HepG2 (cell line): Measurements from ENCODE around the gene CPNE5. TPM values are rescaled to one million over a fixed set of nuclear protein-coding genes. Genes with fewer than 3 reads are reported as not detected.

Experiments
- DPF2 ChIP-seq: sonication (generic); formaldehyde crosslinking; IDR thresholded peaks from 2 replicates; pipeline ENCODE4 v1.4.0; 2020; ENCODE audit warnings: mild to moderate bottlenecking, low read depth, missing genetic modification reagents, borderline replicate concordance
- DR1 ChIP-seq: sonication (generic); formaldehyde crosslinking; IDR thresholded peaks from 2 replicates; pipeline ENCODE4 v1.8.0; 2021; ENCODE audit warnings: mild to moderate bottlenecking, missing genetic modification reagents, inconsistent platforms
- HDAC6 ChIP-seq: fragments of 200-600 bp; sonication (generic); IDR thresholded peaks from 2 replicates; pipeline ENCODE4 v1.7.0; 2017; ENCODE audit warnings: mild to moderate bottlenecking, antibody characterized with exemption, low read length, low read depth
- IRX3 ChIP-seq: sonication (generic); formaldehyde crosslinking; IDR thresholded peaks from 2 replicates; pipeline ENCODE4 v1.8.1; 2023; ENCODE audit warnings: mild to moderate bottlenecking, low read depth, missing genetic modification reagents, borderline replicate concordance
- KDM5A ChIP-seq: fragments of 200-600 bp; sonication (generic); IDR thresholded peaks from 2 replicates; pipeline ENCODE4 v1.7.0; 2018; ENCODE audit warnings: antibody characterized with exemption, mild to moderate bottlenecking, low read length, borderline replicate concordance
- RAD21 ChIP-seq: fragments of 450-650 bp; formaldehyde crosslinking; IDR thresholded peaks from 2 replicates; pipeline ENCODE4 v1.5.0; 2020; ENCODE audit warnings: mild to moderate bottlenecking
- RBM22 ChIP-seq: fragments of 200-400 bp; formaldehyde crosslinking; optimal IDR thresholded peaks from 2 replicates; pipeline ENCODE3; 2017; ENCODE audit warnings: mild to moderate bottlenecking, low read length, moderate library complexity
- SALL1 ChIP-seq: sonication (generic); formaldehyde crosslinking; IDR thresholded peaks from 2 replicates; pipeline ENCODE4 v1.8.0; 2022; ENCODE audit warnings: mild to moderate bottlenecking, missing genetic modification reagents
- SP4 ChIP-seq: sonication (generic); formaldehyde crosslinking; IDR thresholded peaks from 2 replicates; pipeline ENCODE4 v1.8.1; 2023; ENCODE audit warnings: mild to moderate bottlenecking, missing genetic modification reagents
- TBL1XR1 ChIP-seq: fragments of 150-350 bp; IDR thresholded peaks from 2 replicates; pipeline ENCODE4 v1.6.1; 2014; ENCODE audit warnings: borderline replicate concordance, low read length; ENCODE audit not compliant: partially characterized antibody
- ZNF451 ChIP-seq: sonication (generic); formaldehyde crosslinking; IDR thresholded peaks from 2 replicates; pipeline ENCODE4 v1.5.0; 2020; ENCODE audit warnings: mild to moderate bottlenecking, missing genetic modification reagents
- ZNF83 ChIP-seq: sonication (generic); formaldehyde crosslinking; IDR thresholded peaks from 2 replicates; pipeline ENCODE4 v1.4.0; 2020; ENCODE audit warnings: missing genetic modification reagents, mild to moderate bottlenecking, borderline replicate concordance
- ZNF839 ChIP-seq: sonication (generic); formaldehyde crosslinking; IDR thresholded peaks from 2 replicates; pipeline ENCODE4 v1.4.0; 2020; ENCODE audit warnings: missing genetic modification reagents, mild to moderate bottlenecking, borderline replicate concordance
- polyA plus RNA-seq, 8 experiments: library from polyadenylated mRNA; depleted of rRNA in 3 of 8; stranded (reverse) in 7 of 8; unstranded in 1 of 8; fragments of >200 nt; fragmentation: Illumina TruSeq in 4 of 8; extraction: Trizol in 4 of 8; gene quantifications; 2 replicates each; pipeline versions ENCODE4 v1.2.1 to v1.2.3, GENCODE V29; 2011 to 2016; ENCODE audit warnings: low read depth in 4 of 8, missing spikeins in 1 of 8, mixed read lengths in 1 of 8; ENCODE audit not compliant: insufficient read depth in 1 of 8
- total RNA-seq, 5 experiments: library from RNA; depleted of rRNA; stranded (reverse); fragments of >200 nt; fragmentation: Illumina TruSeq; extraction: Trizol; gene quantifications; 2 replicates each; pipeline ENCODE4 v1.2.3, GENCODE V29; 2016; ENCODE audit warnings: low read depth in 1 of 5
- TF ChIP-seq, protein P1 (sequence below), 2 experiments: sonication (generic) in 1 of 2; formaldehyde crosslinking in 1 of 2; IDR thresholded peaks; 2 replicates each; pipeline versions ENCODE4 v1.5.1 to v1.6.1; 2011 to 2020; ENCODE audit warnings: borderline replicate concordance in 1 of 2, low read depth in 1 of 2, low read length in 1 of 2, mild to moderate bottlenecking in 1 of 2, missing genetic modification reagents in 1 of 2, moderate library complexity in 1 of 2
- TF ChIP-seq, protein P2 (sequence below): sonication (generic); formaldehyde crosslinking; IDR thresholded peaks from 2 replicates; pipeline ENCODE4 v1.4.0; 2020; ENCODE audit warnings: mild to moderate bottlenecking, missing genetic modification reagents
- TF ChIP-seq, protein P3 (sequence below): sonication (generic); formaldehyde crosslinking; IDR thresholded peaks from 2 replicates; pipeline ENCODE4 v1.4.0; 2020; ENCODE audit warnings: mild to moderate bottlenecking, missing genetic modification reagents
- TF ChIP-seq, protein P4 (sequence below): sonication (generic); formaldehyde crosslinking; IDR thresholded peaks from 2 replicates; pipeline ENCODE4 v1.4.0; 2020; ENCODE audit warnings: missing genetic modification reagents
- TF ChIP-seq, protein P5 (sequence below): sonication (generic); formaldehyde crosslinking; IDR thresholded peaks from 2 replicates; pipeline ENCODE4 v1.4.0; 2020; ENCODE audit warnings: mild to moderate bottlenecking, missing genetic modification reagents
- TF ChIP-seq, protein P6 (sequence below): sonication (generic); formaldehyde crosslinking; IDR thresholded peaks from 2 replicates; pipeline ENCODE4 v1.5.0; 2020; ENCODE audit warnings: mild to moderate bottlenecking, low read depth, missing genetic modification reagents, borderline replicate concordance

Gene CPNE5
- total and polyA plus RNA-seq, 2 of the 13 experiments (the other 11 are each of a cell fraction or from before 2014, with no cell fraction given) = 0.16 TPM; not detected in 1

DNA sequence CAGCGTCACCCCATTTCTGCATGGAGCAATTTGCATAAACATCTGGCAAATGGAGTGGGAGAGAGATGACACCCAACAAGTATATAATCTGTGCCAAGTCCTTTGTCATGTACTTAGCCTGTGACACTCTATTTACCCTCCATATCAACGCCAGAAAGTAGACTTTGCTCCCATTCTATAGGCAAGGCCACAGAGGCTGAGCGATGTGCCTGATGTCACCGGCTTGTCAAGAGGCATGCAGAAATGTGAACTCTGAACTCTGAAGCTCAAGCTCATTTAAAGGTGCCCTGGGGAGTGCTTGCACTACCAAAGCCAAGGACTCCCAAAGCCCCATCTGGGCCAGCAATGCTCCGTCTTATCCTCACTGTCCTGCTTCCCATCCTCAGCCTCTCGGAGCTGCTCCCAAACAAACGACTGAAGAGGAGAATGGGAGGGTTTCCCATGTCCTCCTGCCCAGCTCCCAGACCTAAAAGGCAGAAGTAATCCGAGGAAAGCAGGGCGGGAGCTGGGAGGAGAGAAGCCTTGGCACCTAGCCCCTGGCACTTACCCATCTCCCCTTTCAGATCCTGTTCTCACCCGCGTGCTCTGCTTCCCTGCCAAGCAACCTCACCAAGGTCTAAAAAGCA is 9.2 kb downstream of the CPNE5 start (continued):
- TF ChIP-seq, protein P1, sequence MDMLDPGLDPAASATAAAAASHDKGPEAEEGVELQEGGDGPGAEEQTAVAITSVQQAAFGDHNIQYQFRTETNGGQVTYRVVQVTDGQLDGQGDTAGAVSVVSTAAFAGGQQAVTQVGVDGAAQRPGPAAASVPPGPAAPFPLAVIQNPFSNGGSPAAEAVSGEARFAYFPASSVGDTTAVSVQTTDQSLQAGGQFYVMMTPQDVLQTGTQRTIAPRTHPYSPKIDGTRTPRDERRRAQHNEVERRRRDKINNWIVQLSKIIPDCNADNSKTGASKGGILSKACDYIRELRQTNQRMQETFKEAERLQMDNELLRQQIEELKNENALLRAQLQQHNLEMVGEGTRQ (IDR thresholded peaks at IDR 0.05; ENCODE audit: low read depth, low read length) = no peak
- TF ChIP-seq, protein P1 (CRISPR knock-in tag; IDR thresholded peaks at IDR 0.05; ENCODE audit: borderline replicate concordance) = no peak
- TF ChIP-seq ZNF83 (no peak), KDM5A (no peak), DR1 (no peak), HDAC6 (no peak), RBM22 (no peak), ZNF451 (no peak; the same call in 1 of the 2 replicates), SP4 (CRISPR knock-in tag) (peak; percentile 67), ZNF839 (CRISPR knock-in tag) (no peak), IRX3 (CRISPR knock-in tag) (0 out of 2 replicates have a peak, but pooled peaks have one; percentile 29), TBL1XR1 (no peak), SALL1 (CRISPR knock-in tag) (peak; percentile 98), DPF2 (CRISPR knock-in tag) (peak; percentile 93), RAD21 (CRISPR knock-in tag) (no peak)
- TF ChIP-seq, protein P2, sequence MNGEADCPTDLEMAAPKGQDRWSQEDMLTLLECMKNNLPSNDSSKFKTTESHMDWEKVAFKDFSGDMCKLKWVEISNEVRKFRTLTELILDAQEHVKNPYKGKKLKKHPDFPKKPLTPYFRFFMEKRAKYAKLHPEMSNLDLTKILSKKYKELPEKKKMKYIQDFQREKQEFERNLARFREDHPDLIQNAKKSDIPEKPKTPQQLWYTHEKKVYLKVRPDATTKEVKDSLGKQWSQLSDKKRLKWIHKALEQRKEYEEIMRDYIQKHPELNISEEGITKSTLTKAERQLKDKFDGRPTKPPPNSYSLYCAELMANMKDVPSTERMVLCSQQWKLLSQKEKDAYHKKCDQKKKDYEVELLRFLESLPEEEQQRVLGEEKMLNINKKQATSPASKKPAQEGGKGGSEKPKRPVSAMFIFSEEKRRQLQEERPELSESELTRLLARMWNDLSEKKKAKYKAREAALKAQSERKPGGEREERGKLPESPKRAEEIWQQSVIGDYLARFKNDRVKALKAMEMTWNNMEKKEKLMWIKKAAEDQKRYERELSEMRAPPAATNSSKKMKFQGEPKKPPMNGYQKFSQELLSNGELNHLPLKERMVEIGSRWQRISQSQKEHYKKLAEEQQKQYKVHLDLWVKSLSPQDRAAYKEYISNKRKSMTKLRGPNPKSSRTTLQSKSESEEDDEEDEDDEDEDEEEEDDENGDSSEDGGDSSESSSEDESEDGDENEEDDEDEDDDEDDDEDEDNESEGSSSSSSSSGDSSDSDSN (CRISPR knock-in tag) = peak; percentile 38; the same call in 1 of the 2 replicates
- TF ChIP-seq, protein P3, sequence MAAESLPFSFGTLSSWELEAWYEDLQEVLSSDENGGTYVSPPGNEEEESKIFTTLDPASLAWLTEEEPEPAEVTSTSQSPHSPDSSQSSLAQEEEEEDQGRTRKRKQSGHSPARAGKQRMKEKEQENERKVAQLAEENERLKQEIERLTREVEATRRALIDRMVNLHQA = no peak
- TF ChIP-seq, protein P4, sequence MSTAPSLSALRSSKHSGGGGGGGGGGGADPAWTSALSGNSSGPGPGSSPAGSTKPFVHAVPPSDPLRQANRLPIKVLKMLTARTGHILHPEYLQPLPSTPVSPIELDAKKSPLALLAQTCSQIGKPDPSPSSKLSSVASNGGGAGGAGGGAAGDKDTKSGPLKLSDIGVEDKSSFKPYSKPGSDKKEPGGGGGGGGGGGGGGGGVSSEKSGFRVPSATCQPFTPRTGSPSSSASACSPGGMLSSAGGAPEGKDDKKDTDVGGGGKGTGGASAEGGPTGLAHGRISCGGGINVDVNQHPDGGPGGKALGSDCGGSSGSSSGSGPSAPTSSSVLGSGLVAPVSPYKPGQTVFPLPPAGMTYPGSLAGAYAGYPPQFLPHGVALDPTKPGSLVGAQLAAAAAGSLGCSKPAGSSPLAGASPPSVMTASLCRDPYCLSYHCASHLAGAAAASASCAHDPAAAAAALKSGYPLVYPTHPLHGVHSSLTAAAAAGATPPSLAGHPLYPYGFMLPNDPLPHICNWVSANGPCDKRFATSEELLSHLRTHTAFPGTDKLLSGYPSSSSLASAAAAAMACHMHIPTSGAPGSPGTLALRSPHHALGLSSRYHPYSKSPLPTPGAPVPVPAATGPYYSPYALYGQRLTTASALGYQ (CRISPR knock-in tag) = peak; percentile 80
- TF ChIP-seq, protein P5, sequence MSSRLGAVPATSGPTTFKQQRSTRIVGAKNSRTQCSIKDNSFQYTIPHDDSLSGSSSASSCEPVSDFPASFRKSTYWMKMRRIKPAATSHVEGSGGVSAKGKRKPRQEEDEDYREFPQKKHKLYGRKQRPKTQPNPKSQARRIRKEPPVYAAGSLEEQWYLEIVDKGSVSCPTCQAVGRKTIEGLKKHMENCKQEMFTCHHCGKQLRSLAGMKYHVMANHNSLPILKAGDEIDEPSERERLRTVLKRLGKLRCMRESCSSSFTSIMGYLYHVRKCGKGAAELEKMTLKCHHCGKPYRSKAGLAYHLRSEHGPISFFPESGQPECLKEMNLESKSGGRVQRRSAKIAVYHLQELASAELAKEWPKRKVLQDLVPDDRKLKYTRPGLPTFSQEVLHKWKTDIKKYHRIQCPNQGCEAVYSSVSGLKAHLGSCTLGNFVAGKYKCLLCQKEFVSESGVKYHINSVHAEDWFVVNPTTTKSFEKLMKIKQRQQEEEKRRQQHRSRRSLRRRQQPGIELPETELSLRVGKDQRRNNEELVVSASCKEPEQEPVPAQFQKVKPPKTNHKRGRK (CRISPR knock-in tag) = no peak
- TF ChIP-seq, protein P6, sequence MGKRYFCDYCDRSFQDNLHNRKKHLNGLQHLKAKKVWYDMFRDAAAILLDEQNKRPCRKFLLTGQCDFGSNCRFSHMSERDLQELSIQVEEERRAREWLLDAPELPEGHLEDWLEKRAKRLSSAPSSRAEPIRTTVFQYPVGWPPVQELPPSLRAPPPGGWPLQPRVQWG (CRISPR knock-in tag) = no peak
